ENCODE measurements around the gene CBX8. TPM values are rescaled to one million over a fixed set of nuclear protein-coding genes. Genes with fewer than 3 reads are reported as not detected.

Gene CBX8
- total and polyA plus RNA-seq, 2 of the 13 experiments (the other 11 are each of a cell fraction or from before 2014, with no cell fraction given) = 0.34 to 12.6 TPM

DNA sequence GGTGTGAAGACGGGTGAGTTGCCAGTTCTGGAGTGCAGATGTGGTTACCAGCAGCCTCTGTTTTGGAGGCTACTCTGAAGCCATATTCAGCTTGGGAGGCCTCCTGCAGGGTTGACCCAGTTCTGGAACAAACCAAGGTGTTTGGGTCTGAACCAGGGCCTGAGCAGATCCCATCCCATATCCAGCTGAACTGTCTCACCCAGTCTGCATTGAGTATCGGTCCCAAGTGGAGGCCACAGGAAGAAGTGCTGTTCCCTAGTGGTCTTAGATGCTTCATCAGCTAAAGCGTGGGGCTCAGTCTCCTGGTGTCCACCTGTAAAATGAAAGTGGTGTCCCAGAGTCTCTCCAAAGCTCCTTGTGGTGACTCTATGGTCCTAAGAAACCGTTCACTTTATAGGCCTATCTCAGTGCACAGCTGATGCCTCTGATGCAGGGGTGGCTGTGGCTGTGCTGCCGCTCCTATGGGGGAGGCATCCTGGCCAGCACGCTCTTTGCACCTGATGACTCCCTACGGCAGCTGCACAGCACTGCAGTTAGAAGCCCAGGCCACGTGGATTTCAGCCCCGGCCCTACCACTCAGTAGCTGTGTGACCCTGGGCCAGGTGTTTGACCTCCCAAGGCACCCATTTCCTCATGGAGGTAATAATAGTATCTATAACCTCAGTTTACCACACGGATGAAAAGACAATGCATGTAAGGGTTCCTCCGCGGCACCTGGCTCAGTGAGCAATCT, 21.3 kb upstream of the CBX8 start (continued):
- TF ChIP-seq, protein P1, sequence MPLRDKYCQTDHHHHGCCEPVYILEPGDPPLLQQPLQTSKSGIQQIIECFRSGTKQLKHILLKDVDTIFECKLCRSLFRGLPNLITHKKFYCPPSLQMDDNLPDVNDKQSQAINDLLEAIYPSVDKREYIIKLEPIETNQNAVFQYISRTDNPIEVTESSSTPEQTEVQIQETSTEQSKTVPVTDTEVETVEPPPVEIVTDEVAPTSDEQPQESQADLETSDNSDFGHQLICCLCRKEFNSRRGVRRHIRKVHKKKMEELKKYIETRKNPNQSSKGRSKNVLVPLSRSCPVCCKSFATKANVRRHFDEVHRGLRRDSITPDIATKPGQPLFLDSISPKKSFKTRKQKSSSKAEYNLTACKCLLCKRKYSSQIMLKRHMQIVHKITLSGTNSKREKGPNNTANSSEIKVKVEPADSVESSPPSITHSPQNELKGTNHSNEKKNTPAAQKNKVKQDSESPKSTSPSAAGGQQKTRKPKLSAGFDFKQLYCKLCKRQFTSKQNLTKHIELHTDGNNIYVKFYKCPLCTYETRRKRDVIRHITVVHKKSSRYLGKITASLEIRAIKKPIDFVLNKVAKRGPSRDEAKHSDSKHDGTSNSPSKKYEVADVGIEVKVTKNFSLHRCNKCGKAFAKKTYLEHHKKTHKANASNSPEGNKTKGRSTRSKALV (CRISPR knock-in tag; IDR thresholded peaks at IDR 0.05) = no peak; the same call in 1 of the 2 replicates
- TF ChIP-seq GATAD2A (CRISPR knock-in tag; IDR thresholded peaks at IDR 0.05) (0 out of 2 replicates have a peak, but pooled peaks have one; percentile 29), ZBTB20 (CRISPR knock-in tag; IDR thresholded peaks at IDR 0.05; ENCODE audit: borderline replicate concordance, low read depth) (peak; percentile 22; the same call in 1 of the 2 replicates), SIX1 (CRISPR knock-in tag; IDR thresholded peaks at IDR 0.05; ENCODE audit: borderline replicate concordance) (no peak), RXRB (CRISPR knock-in tag; IDR thresholded peaks at IDR 0.05; ENCODE audit: borderline replicate concordance) (peak; percentile 63), ZNF367 (CRISPR knock-in tag; IDR thresholded peaks at IDR 0.05; ENCODE audit: borderline replicate concordance) (no peak), PHF21A (CRISPR knock-in tag; IDR thresholded peaks at IDR 0.05) (no peak)
- TF ChIP-seq, protein P2, sequence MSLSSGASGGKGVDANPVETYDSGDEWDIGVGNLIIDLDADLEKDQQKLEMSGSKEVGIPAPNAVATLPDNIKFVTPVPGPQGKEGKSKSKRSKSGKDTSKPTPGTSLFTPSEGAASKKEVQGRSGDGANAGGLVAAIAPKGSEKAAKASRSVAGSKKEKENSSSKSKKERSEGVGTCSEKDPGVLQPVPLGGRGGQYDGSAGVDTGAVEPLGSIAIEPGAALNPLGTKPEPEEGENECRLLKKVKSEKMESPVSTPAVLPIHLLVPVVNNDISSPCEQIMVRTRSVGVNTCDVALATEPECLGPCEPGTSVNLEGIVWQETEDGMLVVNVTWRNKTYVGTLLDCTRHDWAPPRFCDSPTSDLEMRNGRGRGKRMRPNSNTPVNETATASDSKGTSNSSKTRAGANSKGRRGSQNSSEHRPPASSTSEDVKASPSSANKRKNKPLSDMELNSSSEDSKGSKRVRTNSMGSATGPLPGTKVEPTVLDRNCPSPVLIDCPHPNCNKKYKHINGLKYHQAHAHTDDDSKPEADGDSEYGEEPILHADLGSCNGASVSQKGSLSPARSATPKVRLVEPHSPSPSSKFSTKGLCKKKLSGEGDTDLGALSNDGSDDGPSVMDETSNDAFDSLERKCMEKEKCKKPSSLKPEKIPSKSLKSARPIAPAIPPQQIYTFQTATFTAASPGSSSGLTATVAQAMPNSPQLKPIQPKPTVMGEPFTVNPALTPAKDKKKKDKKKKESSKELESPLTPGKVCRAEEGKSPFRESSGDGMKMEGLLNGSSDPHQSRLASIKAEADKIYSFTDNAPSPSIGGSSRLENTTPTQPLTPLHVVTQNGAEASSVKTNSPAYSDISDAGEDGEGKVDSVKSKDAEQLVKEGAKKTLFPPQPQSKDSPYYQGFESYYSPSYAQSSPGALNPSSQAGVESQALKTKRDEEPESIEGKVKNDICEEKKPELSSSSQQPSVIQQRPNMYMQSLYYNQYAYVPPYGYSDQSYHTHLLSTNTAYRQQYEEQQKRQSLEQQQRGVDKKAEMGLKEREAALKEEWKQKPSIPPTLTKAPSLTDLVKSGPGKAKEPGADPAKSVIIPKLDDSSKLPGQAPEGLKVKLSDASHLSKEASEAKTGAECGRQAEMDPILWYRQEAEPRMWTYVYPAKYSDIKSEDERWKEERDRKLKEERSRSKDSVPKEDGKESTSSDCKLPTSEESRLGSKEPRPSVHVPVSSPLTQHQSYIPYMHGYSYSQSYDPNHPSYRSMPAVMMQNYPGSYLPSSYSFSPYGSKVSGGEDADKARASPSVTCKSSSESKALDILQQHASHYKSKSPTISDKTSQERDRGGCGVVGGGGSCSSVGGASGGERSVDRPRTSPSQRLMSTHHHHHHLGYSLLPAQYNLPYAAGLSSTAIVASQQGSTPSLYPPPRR (CRISPR knock-in tag; IDR thresholded peaks at IDR 0.05; ENCODE audit: borderline replicate concordance) = 0 out of 2 replicates have a peak, but pooled peaks have one; percentile 24
- TF ChIP-seq, protein P3, sequence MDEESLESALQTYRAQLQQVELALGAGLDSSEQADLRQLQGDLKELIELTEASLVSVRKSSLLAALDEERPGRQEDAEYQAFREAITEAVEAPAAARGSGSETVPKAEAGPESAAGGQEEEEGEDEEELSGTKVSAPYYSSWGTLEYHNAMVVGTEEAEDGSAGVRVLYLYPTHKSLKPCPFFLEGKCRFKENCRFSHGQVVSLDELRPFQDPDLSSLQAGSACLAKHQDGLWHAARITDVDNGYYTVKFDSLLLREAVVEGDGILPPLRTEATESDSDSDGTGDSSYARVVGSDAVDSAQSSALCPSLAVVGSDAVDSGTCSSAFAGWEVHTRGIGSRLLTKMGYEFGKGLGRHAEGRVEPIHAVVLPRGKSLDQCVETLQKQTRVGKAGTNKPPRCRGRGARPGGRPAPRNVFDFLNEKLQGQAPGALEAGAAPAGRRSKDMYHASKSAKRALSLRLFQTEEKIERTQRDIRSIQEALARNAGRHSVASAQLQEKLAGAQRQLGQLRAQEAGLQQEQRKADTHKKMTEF (CRISPR knock-in tag; IDR thresholded peaks at IDR 0.05) = 0 out of 2 replicates have a peak, but pooled peaks have one; percentile 43
- TF ChIP-seq, protein P4, sequence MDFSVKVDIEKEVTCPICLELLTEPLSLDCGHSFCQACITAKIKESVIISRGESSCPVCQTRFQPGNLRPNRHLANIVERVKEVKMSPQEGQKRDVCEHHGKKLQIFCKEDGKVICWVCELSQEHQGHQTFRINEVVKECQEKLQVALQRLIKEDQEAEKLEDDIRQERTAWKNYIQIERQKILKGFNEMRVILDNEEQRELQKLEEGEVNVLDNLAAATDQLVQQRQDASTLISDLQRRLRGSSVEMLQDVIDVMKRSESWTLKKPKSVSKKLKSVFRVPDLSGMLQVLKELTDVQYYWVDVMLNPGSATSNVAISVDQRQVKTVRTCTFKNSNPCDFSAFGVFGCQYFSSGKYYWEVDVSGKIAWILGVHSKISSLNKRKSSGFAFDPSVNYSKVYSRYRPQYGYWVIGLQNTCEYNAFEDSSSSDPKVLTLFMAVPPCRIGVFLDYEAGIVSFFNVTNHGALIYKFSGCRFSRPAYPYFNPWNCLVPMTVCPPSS (IDR thresholded peaks at IDR 0.05) = no peak
- TF ChIP-seq, protein P5, sequence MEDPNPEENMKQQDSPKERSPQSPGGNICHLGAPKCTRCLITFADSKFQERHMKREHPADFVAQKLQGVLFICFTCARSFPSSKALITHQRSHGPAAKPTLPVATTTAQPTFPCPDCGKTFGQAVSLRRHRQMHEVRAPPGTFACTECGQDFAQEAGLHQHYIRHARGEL (CRISPR knock-in tag; IDR thresholded peaks at IDR 0.05) = no peak

All from HepG2 (cell line).